ENCODE results near the gene TMEM39B. TPM values are rescaled to one million over a fixed set of nuclear protein-coding genes. Genes with fewer than 3 reads are reported as not detected.

The TMEM39B gene
- total and polyA plus RNA-seq, 2 donors (not counting 3 experiments of a cell fraction or from before 2014, with no cell fraction given) = 47.3 to 64.3 TPM

GRCh38 chr1:32063261-32063681 is 9.5 kb upstream of the TMEM39B start:
- TF ChIP-seq CTCF (IDR thresholded peaks at IDR 0.05; ENCODE audit: extremely low read depth in 1 of 2, insufficient read depth in 1 of 2, low read depth in 1 of 2, low read length in 2 of 2) (peak; percentile 34), MAX (IDR thresholded peaks at IDR 0.05; ENCODE audit: insufficient read depth, insufficient read length) (no peak)
- H3K4me3 ChIP-seq (replicated peaks in 1 of 3; ENCODE audit: insufficient read depth in 1 of 3, low read depth in 1 of 3, low read length in 3 of 3) = no peak overlapping the region
- intact Hi-C loops (cut with micrococcal nuclease) (loop anchor here (1.0 to 5.0 kb wide), 4 partner anchors 36 to 481 kb away; no protein-coding TSS in a partner anchor), dilution Hi-C loops (cut with MboI; ENCODE audit: extremely low pct_ligation_motif_present, low sequenced_read_pairs) (no loop called here)
- no peaks in the 10 kb centered on the region for H3K9me3 ChIP-seq (replicated peaks; ENCODE audit: control insufficient read depth, insufficient read depth, low read length)
- H3K27me3 ChIP-seq (ENCODE audit: control insufficient read depth in 2 of 2, insufficient read depth in 2 of 2, low read length in 2 of 2) = no peaks in the 10 kb centered on the region
- DNase-seq (ENCODE audit: low read depth, low spot score) (peak; percentile 78), FAIRE-seq (peak; percentile 69)
- H3K36me3 ChIP-seq (ENCODE audit: control insufficient read depth in 2 of 2, extremely low read depth in 1 of 2, insufficient read depth in 2 of 2, low read length in 2 of 2) = peaks cover 15 to 18% of the 10 kb centered on the region in 2 experiments
- ChIA-PET CTCF (interaction anchor here (0.6 to 3.0 kb wide), 39 partner anchors 9 to 401 kb away, joined by 3 to 33 read pairs (median 5); partner anchors contain the start of genes ADGRB2, KPNA6, PTP4A2 and TMEM39B), POLR2A (interaction anchor here (1.3 kb wide), 1 partner anchor 10 kb away, joined by 5 read pairs; the partner anchor contains the start of gene TMEM39B)
- no peaks in the 10 kb centered on the region for H3K79me2 ChIP-seq (ENCODE audit: control insufficient read depth, insufficient read depth, low read length)
- H3K4me1 ChIP-seq (ENCODE audit: control insufficient read depth, extremely low read depth, insufficient read depth, low read length) = peaks cover 22% of the 10 kb centered on the region
- H3K9me1 ChIP-seq (replicated peaks; ENCODE audit: control insufficient read depth, extremely low read depth, insufficient read depth, low read length) = no peaks in the 10 kb centered on the region
- BruUV-seq (replicated peaks) = no TSS peak
- no peak overlapping the region for H2AFZ ChIP-seq (ENCODE audit: low read depth, low read length)
- no peaks in the 10 kb centered on the region for H4K20me1 ChIP-seq (replicated peaks; ENCODE audit: control insufficient read depth, extremely low read depth, insufficient read depth, low read length)
- no peak overlapping the region for H3K4me2 ChIP-seq (ENCODE audit: insufficient read depth, low read length)
- H3K9ac ChIP-seq (replicated peaks; ENCODE audit: extremely low read depth, insufficient read depth, low read length) = no peak overlapping the region
- H3K27ac ChIP-seq (ENCODE audit: insufficient read depth, low read depth, low read length) = peak overlapping the region; percentile 35
